Body of pancreas (tissue), 4 donors: ENCODE data around the gene ZRANB3. TPM values are rescaled to one million over a fixed set of nuclear protein-coding genes. Genes with fewer than 3 reads are reported as not detected.

ENCODE experiments used
- ATAC-seq: fragments of 150-250 bp; one replicate; pipeline ENCODE4 v1.9.1; 2016
- DNase-seq, 4 donors: peaks; one replicate each; pipeline ENCODE4 v3.0.0-alpha.2; 2019
- H3K27ac ChIP-seq, 4 donors: fragments of 200-600 bp; sonication (generic); 1 replicate in 3 of 4; 2 replicates in 1 of 4; pipeline versions ENCODE4 v1.5.1 to v1.6.1; 2016 to 2019; ENCODE audit warnings: mild to moderate bottlenecking in 1 of 4, mixed read lengths in 1 of 4, moderate library complexity in 1 of 4
- H3K27me3 ChIP-seq, 2 donors: fragments of 200-600 bp; sonication (generic); one replicate each; pipeline ENCODE4 v1.6.0; 2016; ENCODE audit warnings: mild to moderate bottlenecking in 1 of 2
- H3K36me3 ChIP-seq, 2 donors: fragments of 200-600 bp; sonication (generic); replicated peaks in 1 of 2; 2 replicates each; pipeline ENCODE4 v1.5.1; 2016; ENCODE audit warnings: low read depth in 2 of 2; ENCODE audit not compliant: insufficient read depth in 1 of 2
- H3K4me1 ChIP-seq: fragments of 200-600 bp; sonication (generic); one replicate; pipeline ENCODE4 v1.6.0; 2016
- H3K4me3 ChIP-seq, 2 donors: fragments of 200-600 bp; sonication (generic); 1 replicate in 1 of 2; 2 replicates in 1 of 2; pipeline ENCODE4 v1.5.1; 2016 to 2019
- H3K9me3 ChIP-seq, 3 donors: fragments of 200-600 bp; sonication (generic); 1 replicate in 2 of 3; 2 replicates in 1 of 3; pipeline ENCODE4 v1.5.1; 2016
- POLR2A ChIP-seq, 3 donors: fragments of 450-650 bp; IDR thresholded peaks; one replicate each; pipeline ENCODE4 v1.6.1; 2016; ENCODE audit warnings: antibody characterized with exemption in 3 of 3, mild to moderate bottlenecking in 2 of 3
- WGBS, 2 donors: methylation state at CpG; one replicate each; pipeline ENCODE4 v1.1.5; 2017; 5-methylcytosine and 5-hydroxymethylcytosine counted together
- intact Hi-C: fragments of 100-400 bp; cut with DNase I; formaldehyde crosslinking; loops from one replicate; pipeline ENCODE4 v1.15.1; 2023
- total RNA-seq, 2 donors: library from RNA; depleted of rRNA; stranded (reverse); fragments of >200 nt; gene quantifications; one replicate each; pipeline ENCODE4 v1.1.0, GENCODE V29; 2016
- TF ChIP-seq, protein P1 (sequence below), 7 experiments: fragments of 450-650 bp in 4 of 7; fragments of 200-600 bp in 3 of 7; sonication (generic) in 3 of 7; IDR thresholded peaks; one replicate each; pipeline ENCODE4 v1.5.1; 2016 to 2019; ENCODE audit warnings: antibody characterized with exemption in 7 of 7

The ZRANB3 gene
- total RNA-seq, 2 donors from 2014 or later: 3.4 to 10.2 TPM

DNA sequence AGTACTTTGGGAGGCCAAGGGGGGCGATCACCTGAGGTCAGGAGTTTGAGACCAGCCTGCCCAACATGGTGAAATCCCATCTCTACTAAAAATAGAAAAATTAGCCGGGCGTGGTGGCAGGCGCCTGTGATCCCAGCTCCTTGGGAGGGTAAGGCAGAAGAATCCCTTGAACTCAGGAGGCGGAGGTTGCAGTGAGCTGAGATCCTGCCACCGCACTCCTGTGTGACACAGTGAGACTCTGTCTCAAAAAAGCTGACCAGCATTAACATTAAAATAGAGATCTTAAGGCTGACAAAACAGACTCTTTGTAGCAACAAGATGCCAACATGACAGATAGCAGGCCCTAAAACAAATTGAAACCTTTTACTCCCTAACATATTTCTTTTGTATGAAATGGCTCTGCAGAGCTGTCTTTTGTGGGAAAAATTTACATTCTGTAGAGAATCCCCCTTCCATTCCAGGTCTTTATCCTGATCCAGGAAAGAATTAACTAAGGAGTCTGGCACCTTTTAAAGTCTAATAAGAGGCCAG is 265.0 kb downstream of the ZRANB3 start:
- intact Hi-C loops: no loop called here
- no peak for ATAC-seq

DNA sequence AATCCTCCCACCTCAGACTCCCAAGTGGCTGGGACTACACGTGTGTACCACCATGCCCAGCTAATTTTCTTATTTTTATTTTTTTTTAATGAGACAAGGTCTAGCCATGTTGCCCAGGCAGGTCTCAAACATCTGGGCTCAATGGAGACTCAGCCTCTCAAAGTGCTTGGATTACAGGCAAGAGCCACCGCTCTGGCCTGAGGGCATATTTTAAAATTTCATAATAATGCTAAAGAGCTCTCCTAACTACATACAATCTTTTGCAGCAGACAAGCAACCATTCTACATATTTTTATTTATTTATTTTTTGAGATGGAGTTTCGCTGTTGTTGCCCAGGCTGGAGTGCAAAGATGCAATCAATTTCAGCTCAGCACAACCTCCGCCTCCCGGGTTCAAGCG is 271.9 kb downstream of the ZRANB3 start:
- intact Hi-C loops: no loop called here
- ATAC-seq (no peak), DNase-seq (no peak)
- WGBS, 2 donors: 97 to 98% methylated on average over 6 of the region's 6 CpGs
- H3K27ac ChIP-seq: no peak overlapping the region
- TF ChIP-seq, protein P1, sequence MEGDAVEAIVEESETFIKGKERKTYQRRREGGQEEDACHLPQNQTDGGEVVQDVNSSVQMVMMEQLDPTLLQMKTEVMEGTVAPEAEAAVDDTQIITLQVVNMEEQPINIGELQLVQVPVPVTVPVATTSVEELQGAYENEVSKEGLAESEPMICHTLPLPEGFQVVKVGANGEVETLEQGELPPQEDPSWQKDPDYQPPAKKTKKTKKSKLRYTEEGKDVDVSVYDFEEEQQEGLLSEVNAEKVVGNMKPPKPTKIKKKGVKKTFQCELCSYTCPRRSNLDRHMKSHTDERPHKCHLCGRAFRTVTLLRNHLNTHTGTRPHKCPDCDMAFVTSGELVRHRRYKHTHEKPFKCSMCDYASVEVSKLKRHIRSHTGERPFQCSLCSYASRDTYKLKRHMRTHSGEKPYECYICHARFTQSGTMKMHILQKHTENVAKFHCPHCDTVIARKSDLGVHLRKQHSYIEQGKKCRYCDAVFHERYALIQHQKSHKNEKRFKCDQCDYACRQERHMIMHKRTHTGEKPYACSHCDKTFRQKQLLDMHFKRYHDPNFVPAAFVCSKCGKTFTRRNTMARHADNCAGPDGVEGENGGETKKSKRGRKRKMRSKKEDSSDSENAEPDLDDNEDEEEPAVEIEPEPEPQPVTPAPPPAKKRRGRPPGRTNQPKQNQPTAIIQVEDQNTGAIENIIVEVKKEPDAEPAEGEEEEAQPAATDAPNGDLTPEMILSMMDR (IDR thresholded peaks at IDR 0.05): no peak
- no peak for TF ChIP-seq POLR2A (IDR thresholded peaks at IDR 0.05)
- no peak overlapping the region for H3K4me3 ChIP-seq
- H3K27me3 ChIP-seq: no peaks in the 10 kb centered on the region
- no peaks in the 10 kb centered on the region for H3K4me1 ChIP-seq
- no peaks in the 10 kb centered on the region for H3K9me3 ChIP-seq
- no peaks in the 10 kb centered on the region for H3K36me3 ChIP-seq

More for the DNA sequence above, 265.0 kb downstream of the ZRANB3 start:
- Histone ChIP-seq H3K27me3 (no peaks in the 10 kb centered on the region), H3K9me3 (no peaks in the 10 kb centered on the region), H3K27ac (no peak overlapping the region), H3K36me3 (no peaks in the 10 kb centered on the region), H3K4me1 (no peaks in the 10 kb centered on the region), H3K4me3 (no peak overlapping the region)
- WGBS, 2 donors: 93 to 96% methylated on average over 6 of the region's 6 CpGs
- no peak for DNase-seq
- TF ChIP-seq POLR2A (IDR thresholded peaks at IDR 0.05): no peak
- TF ChIP-seq, protein P1 (IDR thresholded peaks at IDR 0.05): no peak

DNA sequence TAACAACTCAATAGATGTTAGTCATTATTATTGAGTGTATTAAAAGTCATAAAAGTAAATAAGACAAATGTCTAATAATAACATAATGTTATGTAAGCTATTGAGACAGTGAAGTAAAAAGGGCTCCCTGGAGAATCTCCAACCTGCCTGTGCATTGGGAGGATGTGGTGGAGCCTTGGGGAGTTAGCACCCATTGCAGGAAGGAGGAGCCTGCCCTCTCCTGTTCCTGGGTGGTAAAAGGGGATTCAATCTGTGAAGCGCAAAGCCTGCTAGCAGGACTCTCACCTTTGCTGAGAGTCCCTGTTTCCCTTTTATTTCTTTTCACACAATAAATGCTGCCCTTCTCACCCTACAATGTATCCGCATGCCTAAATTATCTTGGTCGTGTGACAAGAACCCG is 272.8 kb downstream of the ZRANB3 start:
- TF ChIP-seq, protein P1 (IDR thresholded peaks at IDR 0.05): no peak
- no peak for TF ChIP-seq POLR2A (IDR thresholded peaks at IDR 0.05)
- H3K27me3 ChIP-seq: no peaks in the 10 kb centered on the region
- DNase-seq (no peak), ATAC-seq (no peak)
- intact Hi-C loops: no loop called here
- H3K4me1 ChIP-seq: no peaks in the 10 kb centered on the region
- H3K36me3 ChIP-seq: no peaks in the 10 kb centered on the region
- H3K4me3 ChIP-seq: no peak overlapping the region
- 89 to 98% methylated on average over 4 of the region's 4 CpGs for WGBS, 2 donors
- H3K27ac ChIP-seq: no peak overlapping the region
- no peaks in the 10 kb centered on the region for H3K9me3 ChIP-seq

DNA sequence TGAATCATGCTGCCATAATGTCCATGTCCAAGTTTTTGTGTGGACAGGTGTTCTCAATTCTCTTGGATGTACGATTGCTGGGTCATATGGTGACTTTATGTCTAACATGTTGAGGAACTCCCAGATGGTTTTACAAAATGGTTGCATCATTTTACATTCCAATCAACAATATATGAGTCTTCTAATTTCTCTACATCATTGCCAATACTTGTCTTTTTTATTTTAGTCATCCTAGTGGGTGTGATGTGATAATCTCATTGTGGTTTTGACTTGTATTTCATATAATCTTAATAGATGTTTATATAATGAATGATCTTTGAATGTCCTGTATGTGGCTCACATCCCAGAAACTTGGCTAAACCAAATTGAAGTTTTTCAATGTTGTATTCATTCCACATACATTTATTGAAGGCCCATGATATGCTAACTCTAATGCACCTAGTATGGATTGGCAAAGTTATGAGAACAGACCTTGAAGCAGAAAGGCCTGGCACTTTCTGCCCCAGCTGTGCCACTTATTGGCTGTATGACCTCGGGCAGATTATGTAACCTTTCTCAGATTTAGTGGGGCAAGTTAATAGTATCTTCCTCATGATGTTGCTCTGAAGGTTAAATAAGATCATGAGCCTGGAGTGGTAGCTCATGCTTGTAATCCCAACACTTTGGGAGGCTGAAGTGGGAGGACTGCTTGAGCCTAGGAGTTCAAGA is 273.5 kb downstream of the ZRANB3 start:
- no peaks in the 10 kb centered on the region for H3K9me3 ChIP-seq
- 70 to 73% methylated on average over 2 of the region's 2 CpGs for WGBS, 2 donors
- DNase-seq: no peak
- no peak overlapping the region for H3K27ac ChIP-seq
- H3K4me3 ChIP-seq: no peak overlapping the region
- H3K27me3 ChIP-seq: no peaks in the 10 kb centered on the region
- intact Hi-C loops: no loop called here
- no peak for ATAC-seq
- H3K4me1 ChIP-seq: no peaks in the 10 kb centered on the region
- no peaks in the 10 kb centered on the region for H3K36me3 ChIP-seq
- no peak for TF ChIP-seq POLR2A (IDR thresholded peaks at IDR 0.05)
- TF ChIP-seq, protein P1 (IDR thresholded peaks at IDR 0.05): no peak
